MM.1S (cell line): Measurements from ENCODE around the gene PADI2.
A peak's percentile ranks its signal among the peaks of the same experiment; 100 is the strongest.

Experiments used
- DNase-seq: peaks from one replicate; pipeline ENCODE4 v3.0.0-alpha.2; 2015
- H2AFZ ChIP-seq: fragments of 300-600 bp; sonication (generic); 2 replicates; pipeline ENCODE4 v1.6.0; 2016; ENCODE audit warnings: antibody characterized with exemption, low read length
- H3F3A ChIP-seq: fragments of 300-600 bp; sonication (generic); 2 replicates; pipeline ENCODE4 v1.6.1; 2016; ENCODE audit warnings: mild to moderate bottlenecking, antibody characterized with exemption, low read length, moderate library complexity, mixed read lengths; ENCODE audit not compliant: insufficient read depth
- H3K27ac ChIP-seq: fragments of 300-600 bp; sonication (generic); 2 replicates; pipeline ENCODE4 v1.5.1; 2016; ENCODE audit warnings: mild to moderate bottlenecking, low read length
- H3K27me3 ChIP-seq: fragments of 300-600 bp; sonication (generic); replicated peaks from 2 replicates; pipeline ENCODE4 v1.6.0; 2016; ENCODE audit warnings: low read length; ENCODE audit not compliant: insufficient read depth
- H3K36me3 ChIP-seq: fragments of 300-600 bp; sonication (generic); replicated peaks from 2 replicates; pipeline ENCODE4 v1.6.1; 2016; ENCODE audit warnings: mild to moderate bottlenecking, low read length, mixed read lengths; ENCODE audit not compliant: insufficient read depth
- H3K4me1 ChIP-seq: fragments of 300-600 bp; sonication (generic); 2 replicates; pipeline ENCODE4 v1.6.1; 2016; ENCODE audit warnings: low read length, mixed read lengths
- H3K4me2 ChIP-seq: fragments of 300-600 bp; sonication (generic); 2 replicates; pipeline ENCODE4 v1.6.0; 2016; ENCODE audit warnings: low read depth, low read length
- H3K4me3 ChIP-seq: fragments of 300-600 bp; sonication (generic); 2 replicates; pipeline ENCODE4 v1.5.1; 2016; ENCODE audit warnings: low read length, mixed read lengths
- H3K79me2 ChIP-seq: fragments of 300-600 bp; sonication (generic); 2 replicates; pipeline ENCODE4 v1.6.1; 2016; ENCODE audit warnings: mixed run types, low read length, mixed read lengths
- H3K9ac ChIP-seq: fragments of 300-600 bp; sonication (generic); 2 replicates; pipeline ENCODE4 v1.6.1; 2016; ENCODE audit warnings: low read length, mixed read lengths
- H3K9me2 ChIP-seq: fragments of 300-600 bp; sonication (generic); replicated peaks from 2 replicates; pipeline ENCODE4 v1.6.1; 2016; ENCODE audit warnings: mild to moderate bottlenecking, low read length, mixed read lengths; ENCODE audit not compliant: insufficient read depth
- H3K9me3 ChIP-seq: fragments of 300-600 bp; sonication (generic); replicated peaks from 2 replicates; pipeline ENCODE4 v1.6.1; 2016; ENCODE audit warnings: mild to moderate bottlenecking, low read length, mixed read lengths; ENCODE audit not compliant: insufficient read depth
- H4K20me1 ChIP-seq: fragments of 300-600 bp; sonication (generic); 2 replicates; pipeline ENCODE4 v1.6.1; 2016; ENCODE audit warnings: mild to moderate bottlenecking, low read length, moderate library complexity, mixed read lengths; ENCODE audit not compliant: insufficient read depth
- EZH2 ChIP-seq: fragments of 300-600 bp; sonication (generic); optimal IDR thresholded peaks from 2 replicates; pipeline ENCODE3; 2017; ENCODE audit warnings: low read depth, mild to moderate bottlenecking, antibody characterized with exemption, low read length, mixed read lengths
- EZH2phosphoT487 ChIP-seq: fragments of 300-600 bp; sonication (generic); IDR thresholded peaks from 2 replicates; pipeline ENCODE4 v1.6.1; 2018; ENCODE audit warnings: antibody characterized with exemption, low read length
- TF ChIP-seq, protein P1 (sequence below): fragments of 300-600 bp; sonication (generic); IDR thresholded peaks from 2 replicates; pipeline ENCODE4 v1.5.1; 2016; ENCODE audit warnings: antibody characterized with exemption, low read length, mixed read lengths

Gene PADI2

GRCh38 chr1:17130138-17130635 is 10.9 kb upstream of the PADI2 start:
- Histone ChIP-seq H3K27ac (no peak overlapping the region), H3K36me3 (no peaks in the 10 kb centered on the region), H3K79me2 (no peaks in the 10 kb centered on the region), H3K9ac (no peak overlapping the region), H2AFZ (no peak overlapping the region), H3K4me3 (no peak overlapping the region), H3K9me2 (no peaks in the 10 kb centered on the region), H3K9me3 (no peaks in the 10 kb centered on the region), H3K4me2 (no peak overlapping the region), H3K4me1 (no peaks in the 10 kb centered on the region), H4K20me1 (no peaks in the 10 kb centered on the region), H3F3A (no peaks in the 10 kb centered on the region), H3K27me3 (peaks cover 83% of the 10 kb centered on the region)
- DNase-seq, result no peak
- TF ChIP-seq, protein P1, sequence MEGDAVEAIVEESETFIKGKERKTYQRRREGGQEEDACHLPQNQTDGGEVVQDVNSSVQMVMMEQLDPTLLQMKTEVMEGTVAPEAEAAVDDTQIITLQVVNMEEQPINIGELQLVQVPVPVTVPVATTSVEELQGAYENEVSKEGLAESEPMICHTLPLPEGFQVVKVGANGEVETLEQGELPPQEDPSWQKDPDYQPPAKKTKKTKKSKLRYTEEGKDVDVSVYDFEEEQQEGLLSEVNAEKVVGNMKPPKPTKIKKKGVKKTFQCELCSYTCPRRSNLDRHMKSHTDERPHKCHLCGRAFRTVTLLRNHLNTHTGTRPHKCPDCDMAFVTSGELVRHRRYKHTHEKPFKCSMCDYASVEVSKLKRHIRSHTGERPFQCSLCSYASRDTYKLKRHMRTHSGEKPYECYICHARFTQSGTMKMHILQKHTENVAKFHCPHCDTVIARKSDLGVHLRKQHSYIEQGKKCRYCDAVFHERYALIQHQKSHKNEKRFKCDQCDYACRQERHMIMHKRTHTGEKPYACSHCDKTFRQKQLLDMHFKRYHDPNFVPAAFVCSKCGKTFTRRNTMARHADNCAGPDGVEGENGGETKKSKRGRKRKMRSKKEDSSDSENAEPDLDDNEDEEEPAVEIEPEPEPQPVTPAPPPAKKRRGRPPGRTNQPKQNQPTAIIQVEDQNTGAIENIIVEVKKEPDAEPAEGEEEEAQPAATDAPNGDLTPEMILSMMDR, result no peak
- TF ChIP-seq EZH2, result no peak
- TF ChIP-seq EZH2phosphoT487, result no peak

GRCh38 chr1:17128361-17128760 is 9.1 kb upstream of the PADI2 start:
- no peaks in the 10 kb centered on the region for H3K36me3 ChIP-seq
- TF ChIP-seq, protein P1, result no peak
- TF ChIP-seq EZH2phosphoT487 (no peak), EZH2 (no peak)
- no peaks in the 10 kb centered on the region for H3K9me3 ChIP-seq
- H2AFZ ChIP-seq, result no peak overlapping the region
- no peak for DNase-seq
- no peaks in the 10 kb centered on the region for H4K20me1 ChIP-seq
- H3K79me2 ChIP-seq, result no peaks in the 10 kb centered on the region
- H3K4me2 ChIP-seq, result no peak overlapping the region
- H3K27me3 ChIP-seq, result peaks cover 84% of the 10 kb centered on the region
- no peaks in the 10 kb centered on the region for H3F3A ChIP-seq
- H3K4me3 ChIP-seq, result no peak overlapping the region
- no peaks in the 10 kb centered on the region for H3K9me2 ChIP-seq
- H3K4me1 ChIP-seq, result no peaks in the 10 kb centered on the region
- no peak overlapping the region for H3K9ac ChIP-seq
- no peak overlapping the region for H3K27ac ChIP-seq

GRCh38 chr1:17125756-17126237 is 6.5 kb upstream of the PADI2 start:
- Histone ChIP-seq H3K4me1 (no peaks in the 10 kb centered on the region), H3K4me2 (no peak overlapping the region; the same call in 1 of the 2 replicates), H3K4me3 (no peak overlapping the region), H3K9me2 (no peaks in the 10 kb centered on the region), H3K79me2 (no peaks in the 10 kb centered on the region), H4K20me1 (no peaks in the 10 kb centered on the region), H3F3A (no peaks in the 10 kb centered on the region), H2AFZ (no peak overlapping the region), H3K9me3 (no peaks in the 10 kb centered on the region), H3K27me3 (peaks cover 85% of the 10 kb centered on the region), H3K36me3 (no peaks in the 10 kb centered on the region), H3K9ac (no peak overlapping the region), H3K27ac (no peak overlapping the region)
- no peak for TF ChIP-seq EZH2
- TF ChIP-seq, protein P1, result peak; percentile 86
- peak; percentile 63 for DNase-seq
